Head of caudate nucleus (tissue), 42 donors: ENCODE data around the gene PKLR.

Experiments used
- DNase-seq, 42 donors: peaks; one replicate each; pipeline versions ENCODE4 v3.0.0 to v3.0.0-alpha.2; 2020 to 2021; ENCODE audit warnings: mixed read lengths in 7 of 42
- intact Hi-C: fragments of 100-400 bp; cut with DNase I; formaldehyde crosslinking; loops from one replicate; pipeline ENCODE4 v1.15.0; 2022

PKLR gene

GRCh38 chr1:155320661-155321617 is 19.7 kb upstream of the PKLR start, which contains the start of gene RUSC1:
TSS of gene RUSC1 (plus strand) at chr1:155320894. CDS start at chr1:155321774, 880 bp downstream.
- peak; percentile 80 to 95 (median 89) for DNase-seq
- intact Hi-C loops, result loop anchor here (5.0 kb wide), 1 partner anchor 44 kb away; the partner anchor contains the start of gene HCN3

- intact Hi-C loops, result loop anchor here (5.0 kb wide), 1 partner anchor 43 kb away; the partner anchor contains the start of gene HCN3
- peak in 1 of 42 donors; percentile 8 for DNase-seq
Observed at GRCh38 chr1:155320252-155320651, 19.0 kb upstream of the PKLR start.

GRCh38 chr1:155319536-155319935 is 18.3 kb upstream of the PKLR start:
- intact Hi-C loops, result no loop called here
- DNase-seq, result no peak

DNA sequence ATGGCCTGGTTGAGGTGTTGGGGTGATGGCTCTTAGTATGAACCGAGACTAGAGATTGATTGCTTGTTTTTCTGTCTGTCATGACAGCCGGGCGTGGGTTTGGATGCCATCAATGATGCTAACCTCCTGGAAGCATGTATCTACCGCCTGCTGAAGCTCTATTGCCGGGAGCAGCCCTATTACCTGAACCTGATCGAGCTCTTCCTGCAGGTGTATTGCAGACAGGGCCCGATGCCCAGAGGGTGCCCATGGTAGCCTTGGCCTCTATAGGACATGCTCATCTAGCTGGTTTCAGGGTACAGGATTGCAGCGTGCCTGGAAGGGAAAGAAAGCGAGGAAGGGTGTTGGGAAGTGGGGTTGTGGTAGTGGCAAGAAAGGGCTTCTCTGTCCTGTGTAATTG is 16.8 kb upstream of the PKLR start:
- intact Hi-C loops, result no loop called here
- DNase-seq, result no peak

DNA sequence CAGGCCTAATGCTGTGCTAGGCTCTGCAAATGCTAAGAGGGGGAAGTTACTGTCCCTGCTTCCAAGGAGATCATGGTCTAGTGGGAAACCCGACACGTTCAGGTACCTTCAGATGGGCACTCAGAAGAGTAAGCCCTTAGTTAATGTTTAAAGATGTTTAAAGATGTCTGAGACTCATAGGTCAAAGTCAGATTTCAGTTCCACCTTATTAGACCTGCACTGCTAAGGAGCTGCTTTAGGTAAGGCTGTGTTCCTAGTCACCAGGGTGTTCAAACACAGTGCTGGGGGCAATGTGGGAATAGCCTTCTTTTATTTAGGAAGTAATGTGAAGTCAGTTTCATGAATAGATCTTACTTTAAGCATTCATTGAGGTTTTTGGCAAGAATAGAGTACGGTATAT is 15.7 kb upstream of the PKLR start:
- intact Hi-C loops, result no loop called here
- no peak for DNase-seq

DNA sequence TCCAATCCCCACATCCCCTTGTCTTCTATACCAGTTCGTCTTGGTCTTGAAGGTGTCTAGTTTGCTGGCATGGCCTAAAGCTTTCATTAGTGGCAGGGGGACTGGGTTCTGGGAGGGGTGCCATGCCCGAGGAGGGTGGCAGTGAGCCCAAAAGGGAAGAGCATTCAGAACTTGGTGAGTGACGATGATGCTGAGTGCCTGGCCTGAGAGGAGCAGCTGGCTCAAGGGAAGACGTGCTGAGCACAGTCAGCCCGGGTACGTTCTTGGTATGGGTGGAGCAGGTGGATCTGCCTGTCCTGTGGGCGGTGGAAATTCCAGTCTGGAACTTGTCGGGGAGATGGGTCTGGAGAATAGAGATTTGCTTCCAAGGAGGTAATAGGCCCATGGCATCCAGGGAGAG is 12.0 kb upstream of the PKLR start:
- peak in 2 of 42 donors; percentile 7 to 21 for DNase-seq
- intact Hi-C loops, result no loop called here

- intact Hi-C loops, result no loop called here
- peak in 5 of 42 donors; percentile 7 to 38 (median 8) for DNase-seq
Observed at GRCh38 chr1:155309423-155310021, 8.3 kb upstream of the PKLR start.

DNA sequence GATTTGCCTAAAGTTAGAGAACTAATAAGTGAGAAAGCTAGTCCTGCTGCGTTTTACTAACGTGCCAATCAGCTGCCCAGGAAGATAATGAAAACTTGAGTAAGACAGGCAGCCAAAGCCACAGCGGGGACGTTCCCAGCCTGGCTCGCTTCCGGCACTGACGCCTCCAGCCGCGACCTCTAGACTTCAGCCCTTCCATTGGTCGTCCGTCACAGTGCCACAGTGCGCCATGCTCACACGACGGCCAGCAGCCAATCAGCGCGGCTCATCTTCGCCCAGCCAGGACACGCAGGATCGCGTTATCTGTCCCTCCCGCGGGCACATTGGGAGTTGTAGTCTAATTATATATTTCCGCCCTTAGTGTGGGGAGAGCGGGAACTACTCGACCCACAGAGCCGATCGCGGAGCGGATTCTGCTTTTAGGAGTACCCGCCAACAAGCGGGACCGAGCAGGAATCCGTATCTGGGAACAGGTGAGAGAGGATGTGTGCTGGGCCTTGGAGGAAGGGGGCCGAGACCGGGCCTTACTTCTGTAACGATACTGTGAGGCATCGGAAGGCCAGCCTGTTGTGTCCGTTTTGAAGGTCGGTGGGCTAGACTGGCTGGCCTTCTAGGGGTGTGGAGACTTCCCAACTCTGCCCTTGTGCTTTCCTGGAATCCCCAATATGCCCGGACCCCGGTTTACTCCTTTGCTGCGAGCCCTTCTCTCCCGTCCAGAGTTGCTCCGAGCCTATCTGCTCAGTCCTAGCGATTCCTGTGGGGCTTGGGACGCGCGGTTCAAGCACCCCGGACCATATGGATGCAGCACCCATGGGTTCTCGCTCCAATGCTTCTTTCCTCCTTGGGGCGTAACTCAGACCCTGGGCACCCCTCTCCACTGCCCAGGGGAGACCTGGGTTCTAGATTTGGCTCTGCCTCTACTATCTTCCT is 7.5 kb upstream of the PKLR start, which contains the start of gene FDPS:
Gene FDPS (plus strand): TSS at position 374 of the 930 bp plus-strand sequence. CDS start 924 bp downstream, outside the sequence.
- intact Hi-C loops, result no loop called here
- peak; percentile 98 to 100 (median 100) for DNase-seq

DNA sequence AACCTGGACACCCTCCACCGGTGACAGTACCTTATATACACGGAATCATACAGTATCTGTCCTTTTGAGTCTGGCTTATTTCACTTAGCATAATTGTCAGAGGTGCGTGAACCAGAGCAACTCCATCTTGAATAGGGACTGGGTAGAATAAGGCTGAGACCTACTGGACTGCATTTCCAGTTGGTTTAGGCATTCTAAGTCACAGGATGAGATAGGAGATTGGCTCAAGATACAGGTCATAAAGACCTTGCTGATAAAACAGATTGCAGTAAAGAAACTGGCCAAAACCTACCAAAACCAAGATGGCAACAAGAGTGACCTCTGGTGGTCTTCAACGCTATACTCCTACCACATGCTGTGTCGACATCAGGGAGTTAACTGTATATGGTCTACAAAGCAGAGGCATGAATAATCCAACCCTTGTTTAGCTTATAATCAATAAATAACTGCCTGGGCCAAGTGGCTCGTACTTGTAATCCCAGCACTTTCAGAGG is 6.1 kb upstream of the PKLR start:
- DNase-seq, result peak in 1 of 42 donors; percentile 29
- intact Hi-C loops, result no loop called here

- intact Hi-C loops, result no loop called here
- DNase-seq, result no peak
Observed at GRCh38 chr1:155305881-155306391, 4.7 kb upstream of the PKLR start.

DNA sequence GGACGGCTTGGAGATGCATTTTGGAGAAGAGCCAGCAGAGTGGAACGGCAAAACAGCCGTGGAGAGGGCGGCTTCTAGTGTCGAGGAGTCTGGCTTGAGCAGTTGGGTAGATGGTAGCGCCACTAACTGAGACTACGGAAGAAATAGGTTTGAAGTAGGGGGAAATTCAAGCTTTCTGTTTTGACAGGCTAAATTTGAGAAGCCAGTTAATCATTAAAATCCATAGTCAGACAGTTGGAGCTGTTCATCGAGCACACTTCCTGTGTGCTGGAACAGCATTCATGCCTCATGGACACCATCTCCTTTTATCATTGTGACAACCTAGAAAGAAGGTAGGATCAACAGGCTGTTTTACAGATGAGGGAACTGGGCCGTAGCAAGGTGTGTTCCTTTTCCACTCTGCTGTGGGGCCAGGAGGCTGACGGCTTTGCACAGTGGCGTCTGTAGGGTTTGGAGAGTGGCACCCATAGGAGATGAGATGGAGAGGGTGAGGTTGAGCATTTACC is 3.4 kb upstream of the PKLR start:
- intact Hi-C loops, result no loop called here
- DNase-seq, result no peak

- intact Hi-C loops, result no loop called here
- no peak for DNase-seq
Observed at GRCh38 chr1:155300553-155301329, 497 bp downstream of the PKLR start.

DNA sequence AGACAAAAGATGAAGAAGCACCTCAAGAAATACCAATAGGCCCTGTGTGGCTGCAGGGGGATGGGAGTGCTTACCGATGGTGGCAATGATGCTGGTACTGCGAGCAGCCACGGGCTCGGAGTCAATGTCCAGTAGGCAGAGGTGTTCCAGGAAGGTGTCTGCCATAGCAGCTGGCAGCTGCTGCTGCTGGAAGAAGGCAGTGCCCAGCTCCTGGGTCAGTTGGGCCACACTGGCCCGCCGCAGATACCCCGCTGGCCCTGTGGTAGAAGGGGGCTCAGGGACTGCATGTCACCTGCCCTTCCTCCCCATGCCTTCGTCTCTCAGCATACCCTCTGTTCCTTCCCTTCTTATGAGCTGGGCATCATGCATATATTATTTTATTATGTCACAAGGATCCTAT is 1.2 kb downstream of the PKLR start:
- DNase-seq, result no peak

DNA sequence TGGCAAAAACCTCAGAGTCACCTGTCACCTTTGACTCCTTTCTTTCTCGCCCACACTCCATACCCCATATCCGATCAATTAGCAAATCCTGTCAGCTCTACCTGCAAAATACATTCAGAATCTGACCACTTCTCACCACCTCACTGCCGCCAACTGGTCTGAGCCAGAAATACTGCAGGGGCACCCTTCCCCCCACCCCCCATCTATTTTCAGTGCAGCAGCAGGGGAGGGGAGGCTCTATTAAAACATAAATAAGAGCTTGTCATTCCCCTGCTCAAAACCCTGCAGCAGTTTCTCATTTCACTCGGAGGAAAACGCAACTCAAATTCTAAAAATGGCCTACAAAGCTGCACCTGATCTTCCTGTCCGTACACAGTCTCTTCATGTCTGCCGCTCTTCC is 3.9 kb downstream of the PKLR start:
- intact Hi-C loops, result no loop called here
- DNase-seq, result no peak

More for the DNA sequence above, 1.2 kb downstream of the PKLR start:
- intact Hi-C loops, result no loop called here

DNA sequence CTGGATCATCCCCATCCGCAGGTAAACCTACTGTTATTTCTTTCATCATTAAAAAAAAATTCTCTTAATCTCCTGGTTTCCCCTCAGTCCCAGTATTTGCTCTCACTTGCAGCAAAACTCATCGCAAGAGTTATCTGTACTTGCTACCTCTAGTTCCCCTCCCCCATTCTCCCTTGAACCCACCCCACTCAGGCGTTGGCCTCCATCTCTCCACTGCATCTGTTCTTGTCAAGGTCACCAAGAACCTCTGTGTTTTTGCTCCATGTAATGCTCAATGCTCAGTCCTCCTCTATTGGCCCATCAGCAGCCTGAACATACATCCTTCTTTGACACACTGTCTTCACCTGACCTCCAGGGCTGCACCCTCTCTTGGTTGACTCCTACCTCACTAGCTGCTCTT is 4.6 kb downstream of the PKLR start:
- intact Hi-C loops, result no loop called here
- DNase-seq, result no peak

GRCh38 chr1:155295942-155296267 is 5.3 kb downstream of the PKLR start:
- intact Hi-C loops, result no loop called here
- DNase-seq, result no peak

DNA sequence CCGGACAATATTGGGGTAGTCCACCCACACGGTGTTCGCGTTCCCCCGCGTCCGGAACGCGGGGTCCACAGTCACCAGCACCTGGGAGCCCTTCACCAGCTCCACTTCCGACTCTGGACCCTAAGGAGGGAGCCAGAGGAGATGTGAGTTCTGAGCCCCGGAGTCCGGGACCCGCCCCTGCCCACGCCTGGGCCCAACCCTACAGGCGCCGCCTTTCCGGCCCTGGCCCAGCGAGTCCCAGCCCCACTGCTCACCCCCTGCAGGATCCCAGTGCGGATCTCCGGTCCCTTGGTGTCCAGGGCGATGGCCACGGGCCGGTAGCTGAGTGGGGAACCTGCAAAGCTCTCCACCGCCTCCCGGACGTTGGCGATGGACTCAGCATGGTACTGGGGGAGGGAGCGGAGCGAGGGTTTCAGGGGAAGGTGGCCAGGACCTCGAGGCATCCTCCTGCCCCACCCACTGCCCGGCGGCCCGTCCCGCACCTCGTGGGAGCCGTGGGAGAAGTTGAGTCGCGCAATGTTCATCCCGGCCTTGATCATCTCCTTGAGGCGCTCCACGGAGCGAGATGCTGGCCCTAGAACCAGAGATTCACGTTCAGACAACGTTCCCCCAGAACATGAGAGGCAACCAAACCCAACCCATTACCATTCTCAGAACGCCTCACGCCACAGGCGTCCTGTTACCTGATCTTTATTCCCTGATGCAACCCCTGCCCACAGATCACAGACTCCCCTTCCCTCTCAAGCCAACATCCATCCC is 5.9 kb downstream of the PKLR start:
- intact Hi-C loops, result no loop called here

More for the DNA sequence above, 5.9 kb downstream of the PKLR start:
- DNase-seq, result no peak
